Right atrium auricular region (tissue), 2 donors: ENCODE data around the gene CTBP1. TPM values are rescaled to one million over a fixed set of nuclear protein-coding genes. Genes with fewer than 3 reads are reported as not detected.

Experiments
- DNase-seq: peaks from one replicate; pipeline ENCODE4 v3.0.0-alpha.2; 2019; ENCODE audit warnings: low spot score
- H3K27ac ChIP-seq, 2 donors: fragments of 200-600 bp; sonication (generic); 1 replicate in 1 of 2; 2 replicates in 1 of 2; pipeline ENCODE4 v1.5.1; 2016 to 2019
- H3K27me3 ChIP-seq, 2 donors: fragments of 200-600 bp; sonication (generic); one replicate each; pipeline versions ENCODE4 v1.5.1 to v1.6.0; 2017 to 2019
- H3K36me3 ChIP-seq: fragments of 200-600 bp; sonication (generic); one replicate; pipeline ENCODE4 v1.5.1; 2016
- H3K4me1 ChIP-seq, 2 donors: fragments of 200-600 bp; sonication (generic); one replicate each; pipeline versions ENCODE4 v1.5.1 to v1.6.0; 2017 to 2019
- H3K4me3 ChIP-seq, 2 donors: fragments of 200-600 bp; sonication (generic); 1 replicate in 1 of 2; 2 replicates in 1 of 2; pipeline ENCODE4 v1.5.1; 2017 to 2019; ENCODE audit warnings: mild to moderate bottlenecking in 1 of 2, moderate library complexity in 1 of 2
- H3K9me3 ChIP-seq, 2 donors: fragments of 200-600 bp; sonication (generic); one replicate each; pipeline ENCODE4 v1.5.1; 2019
- CTCF ChIP-seq, 2 donors: fragments of 200-600 bp; sonication (generic); IDR thresholded peaks; one replicate each; pipeline ENCODE4 v1.5.1; 2019; ENCODE audit warnings: antibody characterized with exemption in 2 of 2
- total RNA-seq, 2 donors: library from RNA; depleted of rRNA; stranded (reverse); fragments of >200 nt; gene quantifications; one replicate each; pipeline ENCODE4 v1.1.0, GENCODE V29; 2016

The CTBP1 gene
- total RNA-seq, 2 donors from 2014 or later: 104 to 140 TPM

- Histone ChIP-seq H3K4me3 (no peak overlapping the region), H3K27ac (peak overlapping the region; percentile 72 to 88), H3K4me1 (peaks cover 0 to 23% of the 10 kb centered on the region in 2 donors), H3K36me3 (no peaks in the 10 kb centered on the region), H3K9me3 (peaks cover 0 to 17% of the 10 kb centered on the region in 2 donors), H3K27me3 (no peaks in the 10 kb centered on the region)
- no peak for TF ChIP-seq CTCF (IDR thresholded peaks at IDR 0.05)
- no peak for DNase-seq
Observed at GRCh38 chr4:1179089-1179441, 69.9 kb downstream of the CTBP1 start.

- peaks cover 0 to 28% of the 10 kb centered on the region in 2 donors for H3K4me1 ChIP-seq
- H3K36me3 ChIP-seq: no peaks in the 10 kb centered on the region
- peak overlapping the region; percentile 72 to 88 for H3K27ac ChIP-seq
- no peaks in the 10 kb centered on the region for H3K27me3 ChIP-seq
- no peak for DNase-seq
- H3K4me3 ChIP-seq: no peak overlapping the region
- no peak for TF ChIP-seq CTCF (IDR thresholded peaks at IDR 0.05)
- H3K9me3 ChIP-seq: peaks cover 0 to 17% of the 10 kb centered on the region in 2 donors
Observed at GRCh38 chr4:1178300-1179088, 70.4 kb downstream of the CTBP1 start.

DNA sequence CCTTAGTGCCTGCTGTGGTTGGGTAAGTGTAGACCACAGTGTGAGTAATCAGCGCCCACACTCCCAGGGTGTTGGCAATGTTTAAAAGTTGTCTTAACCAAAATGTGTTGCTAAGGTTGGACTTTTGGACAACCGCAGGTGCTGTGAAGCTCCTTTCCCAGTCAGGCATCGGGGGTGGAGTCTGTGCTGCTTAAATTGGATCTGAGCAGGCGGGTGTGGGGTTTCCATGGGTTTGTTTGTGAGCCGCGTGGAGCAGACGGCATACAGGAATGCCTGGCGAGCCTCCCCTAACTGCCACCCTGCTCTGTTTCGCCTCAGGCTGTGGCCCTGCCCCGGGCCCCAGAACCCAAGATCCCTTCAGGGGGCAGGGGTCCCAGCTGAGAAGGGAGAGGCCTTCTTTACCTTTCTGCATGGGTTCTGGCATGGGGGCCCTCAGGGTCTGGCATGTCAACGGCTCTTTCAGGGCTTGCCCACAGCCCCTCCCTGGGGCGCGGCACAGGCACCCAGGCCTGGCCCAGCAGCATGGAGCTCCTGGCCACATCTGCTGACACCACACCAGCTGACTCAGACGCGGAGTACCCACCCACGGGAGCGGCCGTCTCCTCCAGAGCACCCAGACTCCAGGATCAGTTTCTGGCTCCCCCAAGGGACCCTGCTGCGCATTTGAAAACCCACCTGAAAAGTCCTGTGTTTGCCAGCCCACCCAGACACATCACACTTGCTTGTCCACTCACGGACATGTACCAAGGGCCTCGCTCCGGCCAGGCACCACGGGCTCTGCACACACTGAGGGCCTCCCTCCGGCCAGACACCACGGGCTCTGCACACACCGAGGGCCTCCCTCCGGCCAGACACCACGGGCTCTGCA, 71.4 kb downstream of the CTBP1 start:
- no peak for TF ChIP-seq CTCF (IDR thresholded peaks at IDR 0.05)
- H3K4me1 ChIP-seq: peaks cover 0 to 36% of the 10 kb centered on the region in 2 donors
- DNase-seq: no peak
- H3K4me3 ChIP-seq: no peak overlapping the region
- peaks cover 0 to 17% of the 10 kb centered on the region in 2 donors for H3K9me3 ChIP-seq
- H3K27me3 ChIP-seq: no peaks in the 10 kb centered on the region
- peak overlapping the region; percentile 72 to 88 for H3K27ac ChIP-seq
- no peaks in the 10 kb centered on the region for H3K36me3 ChIP-seq

DNA sequence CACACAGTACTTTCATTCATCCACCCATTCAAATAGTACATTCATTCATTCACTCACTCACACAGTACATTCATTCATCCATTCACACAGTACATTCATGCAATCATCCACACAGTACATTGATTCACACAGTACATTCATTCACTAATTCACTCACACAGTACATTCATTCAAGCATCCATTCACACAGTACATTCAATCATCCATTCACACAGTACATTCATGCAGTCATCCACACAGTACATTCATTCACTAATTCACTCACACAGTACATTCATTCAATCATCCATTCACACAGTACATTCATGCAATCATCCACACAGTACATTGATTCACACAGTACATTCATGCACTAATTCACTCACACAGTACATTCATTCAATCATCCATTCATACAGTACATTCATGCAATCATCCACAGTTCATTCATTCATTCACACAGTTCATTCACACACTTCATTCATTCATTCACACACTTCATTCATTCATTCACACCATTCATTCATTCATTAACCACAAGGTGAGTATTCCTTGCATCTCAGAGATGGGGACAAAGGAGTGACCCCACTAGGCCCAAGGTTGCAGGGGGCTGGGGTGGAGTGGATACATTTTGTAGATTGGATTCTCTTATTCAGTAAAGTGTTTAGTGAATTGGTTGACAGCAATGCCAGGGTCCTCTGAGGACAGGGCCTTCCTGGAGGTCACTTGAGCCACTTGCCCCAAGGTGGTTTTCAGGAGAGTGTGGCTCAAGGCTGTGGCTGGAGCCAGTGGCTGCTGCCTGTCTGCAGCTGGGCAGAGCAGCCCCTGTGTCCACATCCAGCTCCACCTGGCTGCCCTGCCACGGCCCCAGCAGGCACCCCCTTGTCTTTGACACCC, 72.3 kb downstream of the CTBP1 start:
- H3K4me3 ChIP-seq: no peak overlapping the region
- H3K36me3 ChIP-seq: no peaks in the 10 kb centered on the region
- H3K9me3 ChIP-seq: peaks cover 0 to 17% of the 10 kb centered on the region in 2 donors
- peaks cover 1 to 5% of the 10 kb centered on the region in 2 donors for H3K27me3 ChIP-seq
- H3K4me1 ChIP-seq: peaks cover 0 to 45% of the 10 kb centered on the region in 2 donors
- peak overlapping the region; percentile 72 to 88 for H3K27ac ChIP-seq
- no peak for TF ChIP-seq CTCF (IDR thresholded peaks at IDR 0.05)
- DNase-seq: no peak

GRCh38 chr4:1175635-1176229, 73.2 kb downstream of the CTBP1 start:
- Histone ChIP-seq H3K9me3 (peaks cover 0 to 11% of the 10 kb centered on the region in 2 donors), H3K4me3 (no peak overlapping the region), H3K36me3 (no peaks in the 10 kb centered on the region), H3K27ac (peak overlapping the region in 1 of 2 donors; percentile 43), H3K27me3 (peaks cover 5 to 11% of the 10 kb centered on the region in 2 donors), H3K4me1 (peaks cover 0 to 54% of the 10 kb centered on the region in 2 donors)
- no peak for TF ChIP-seq CTCF (IDR thresholded peaks at IDR 0.05)
- DNase-seq: no peak
